B cell (primary cell): ENCODE measurements around the gene AOPEP. TPM values are rescaled to one million over a fixed set of nuclear protein-coding genes. Genes with fewer than 3 reads are reported as not detected.

ENCODE experiments used
- ATAC-seq: fragments of 200-7000 bp; cut with Tn5 transposase; one replicate; pipeline ENCODE4 v1.10.0; 2021; ENCODE audit warnings: low read depth, mild to moderate bottlenecking, moderate number of reproducible peaks, moderate library complexity
- CTCF ChIA-PET: fragments of 350-600 bp; sonication (Branson Sonifier 250); formaldehyde crosslinking; loops from one replicate; lab custom pipeline; 2021; ENCODE audit warnings: antibody characterized with exemption, inconsistent platforms; lab: Charles Lee
- POLR2A ChIA-PET: fragments of 350-600 bp; sonication (Branson Sonifier 250); formaldehyde crosslinking; loops from one replicate; lab custom pipeline; 2021; ENCODE audit warnings: antibody characterized with exemption; lab: Charles Lee
- DNase-seq: peaks from one replicate; pipeline ENCODE4 v3.0.0; 2013
- H2AFZ ChIP-seq: 2 replicates; pipeline ENCODE4 v1.6.1; 2012; ENCODE audit warnings: mild to moderate bottlenecking, low read depth, low read length; ENCODE audit not compliant: insufficient read depth, poor library complexity, severe bottlenecking
- H3K27ac ChIP-seq, 2 donors: 1 replicate in 1 of 2; 2 replicates in 1 of 2; pipeline ENCODE4 v1.5.1; 2012 to 2013; ENCODE audit warnings: low read length in 2 of 2, mild to moderate bottlenecking in 2 of 2, moderate library complexity in 1 of 2
- H3K27me3 ChIP-seq, 4 experiments: fragments of 200-600 bp in 1 of 4; sonication (generic) in 1 of 4; replicated peaks in 1 of 4; 1 replicate in 2 of 4; 2 replicates in 2 of 4; pipeline versions ENCODE4 v1.6.1 to v1.7.0; 2013 to 2016; ENCODE audit warnings: low read length in 3 of 4, mild to moderate bottlenecking in 2 of 4, mixed read lengths in 1 of 4, moderate library complexity in 1 of 4; ENCODE audit not compliant: insufficient read depth in 4 of 4, control insufficient read depth in 3 of 4; ENCODE audit errors: control extremely low read depth in 1 of 4
- H3K36me3 ChIP-seq, 2 experiments: replicated peaks in 1 of 2; 1 replicate in 1 of 2; 2 replicates in 1 of 2; pipeline versions ENCODE4 v1.6.1 to v1.7.1; 2013; ENCODE audit warnings: low read length in 1 of 2; ENCODE audit not compliant: insufficient read depth in 2 of 2, control insufficient read depth in 1 of 2; ENCODE audit errors: control extremely low read depth in 1 of 2, extremely low read depth in 1 of 2
- H3K4me1 ChIP-seq, 2 donors: fragments of 200-600 bp in 1 of 2; sonication (generic) in 1 of 2; 1 replicate in 1 of 2; 2 replicates in 1 of 2; pipeline versions ENCODE4 v1.5.1 to v1.6.1; 2013 to 2017; ENCODE audit warnings: low read length in 2 of 2; ENCODE audit not compliant: control insufficient read depth in 2 of 2, insufficient read depth in 2 of 2
- H3K4me2 ChIP-seq: replicated peaks from 2 replicates; pipeline ENCODE3; 2012; ENCODE audit warnings: mild to moderate bottlenecking, low read depth, low read length; ENCODE audit not compliant: poor library complexity, severe bottlenecking
- H3K4me3 ChIP-seq, 5 experiments: fragments of 200-600 bp in 1 of 5; sonication (generic) in 1 of 5; 1 replicate in 3 of 5; 2 replicates in 2 of 5; pipeline versions ENCODE4 v1.5.1 to v1.7.0; 2011 to 2016; ENCODE audit warnings: low read length in 4 of 5, mild to moderate bottlenecking in 4 of 5, low read depth in 2 of 5, control low read depth in 1 of 5, moderate library complexity in 1 of 5; ENCODE audit not compliant: insufficient read depth in 1 of 5; ENCODE audit errors: control extremely low read depth in 1 of 5, extremely low read depth in 1 of 5
- H3K79me2 ChIP-seq: fragments of 200-600 bp; sonication (generic); one replicate; pipeline ENCODE4 v1.6.0; 2016; ENCODE audit warnings: low read length; ENCODE audit not compliant: control insufficient read depth, insufficient read depth
- H3K9ac ChIP-seq: fragments of 200-600 bp; sonication (generic); 2 replicates; pipeline ENCODE4 v1.6.1; 2017; ENCODE audit warnings: mild to moderate bottlenecking, low read length, moderate library complexity
- H3K9me3 ChIP-seq, 3 donors: one replicate each; pipeline versions ENCODE4 v1.6.1 to v1.7.1; 2013; ENCODE audit warnings: low read length in 2 of 3; ENCODE audit not compliant: control insufficient read depth in 2 of 3, insufficient read depth in 1 of 3; ENCODE audit errors: control extremely low read depth in 1 of 3
- H4K20me1 ChIP-seq: 2 replicates; pipeline ENCODE4 v1.6.0; 2012; ENCODE audit warnings: mild to moderate bottlenecking, low read length; ENCODE audit not compliant: insufficient read depth, control insufficient read depth, poor library complexity, severe bottlenecking
- H3K27ac Mint-ChIP-seq: one replicate; pipeline ENCODE4 v1.8.0; 2021; ENCODE audit warnings: mixed read lengths
- H3K27me3 Mint-ChIP-seq: one replicate; pipeline ENCODE4 v1.8.0; 2021; ENCODE audit warnings: mixed read lengths
- H3K4me1 Mint-ChIP-seq: one replicate; pipeline ENCODE4 v1.8.0; 2021; ENCODE audit warnings: mixed read lengths
- H3K4me3 Mint-ChIP-seq: one replicate; pipeline ENCODE4 v1.8.0; 2021; ENCODE audit warnings: mixed read lengths
- H3K9me3 Mint-ChIP-seq: one replicate; pipeline ENCODE4 v1.8.0; 2022; ENCODE audit warnings: mixed read lengths; ENCODE audit not compliant: insufficient read depth
- CTCF ChIP-seq: fragments of 200-600 bp; IDR thresholded peaks from one replicate; pipeline ENCODE4 v1.8.0; 2022; ENCODE audit warnings: antibody characterized with exemption, mild to moderate bottlenecking
- EZH2 ChIP-seq: IDR thresholded peaks from 2 replicates; pipeline ENCODE4 v1.6.1; 2012; ENCODE audit warnings: borderline replicate concordance, low read depth, mild to moderate bottlenecking, moderate library complexity, low read length; ENCODE audit not compliant: insufficient read depth, poor library complexity, severe bottlenecking
- WGBS: methylation state at CpG from one replicate; pipeline ENCODE4 v1.1.5; 2013; ENCODE audit warnings: missing lambda C conversion rate; ENCODE audit not compliant: insufficient coverage; 5-methylcytosine and 5-hydroxymethylcytosine counted together
- intact Hi-C: fragments of 100-400 bp; cut with micrococcal nuclease; formaldehyde crosslinking; loops from one replicate; pipeline ENCODE4 v1.10.0; 2022
- polyA plus RNA-seq: library from polyadenylated mRNA; depleted of rRNA; stranded (reverse); fragments of >200 nt; gene quantifications from 2 replicates; pipeline ENCODE4 v1.2.3, GENCODE V29; 2012
- total RNA-seq, 2 donors: library from RNA; stranded (reverse); fragments of 120-200 nt in 1 of 2; gene quantifications; 1 replicate in 1 of 2; 2 replicates in 1 of 2; pipeline versions ENCODE4 v1.2.3 to v1.2.4, GENCODE V29; 2013 to 2022

The AOPEP gene
- total and polyA plus RNA-seq, 2 donors (not counting 1 experiment from before 2014, with no cell fraction given), result 5.1 to 35.8 TPM

- CTCF ChIA-PET, result interaction anchor here (1.0 to 10.4 kb wide), 10 partner anchors 11 to 1538 kb away, joined by 3 to 314 read pairs (median 22); no protein-coding TSS in a partner anchor
- Mint-ChIP-seq H3K9me3 (no peaks in the 10 kb centered on the region), H3K27ac (no peak overlapping the region), H3K4me1 (no peaks in the 10 kb centered on the region), H3K4me3 (no peak overlapping the region), H3K27me3 (peaks cover 14% of the 10 kb centered on the region)
- Histone ChIP-seq H3K27ac (no peak overlapping the region), H3K4me1 (no peaks in the 10 kb centered on the region), H3K4me2 (no peak overlapping the region), H4K20me1 (no peaks in the 10 kb centered on the region), H3K79me2 (no peaks in the 10 kb centered on the region), H3K27me3 (peaks cover 0 to 9% (median 3%) of the 10 kb centered on the region in 4 experiments), H3K4me3 (no peak overlapping the region), H2AFZ (no peak overlapping the region), H3K9me3 (no peaks in the 10 kb centered on the region), H3K9ac (no peak overlapping the region), H3K36me3 (no peaks in the 10 kb centered on the region)
- intact Hi-C loops, result no loop called here
- WGBS, result no CpG with 5 or more reads among the region's 8 CpGs
- no peak for ATAC-seq
- TF ChIP-seq CTCF (no peak), EZH2 (no peak)
- DNase-seq, result no peak
- POLR2A ChIA-PET, result no interaction called here
Measured at GRCh38 chr9:94679587-94679986, 46.9 kb upstream of the AOPEP start.

GRCh38 chr9:94680020-94680419, 46.5 kb upstream of the AOPEP start:
- no peaks in the 10 kb centered on the region for H3K9me3 ChIP-seq
- TF ChIP-seq EZH2 (no peak), CTCF (no peak)

More at GRCh38 chr9:94680020-94680419, 46.5 kb upstream of the AOPEP start:
- no peak for DNase-seq
- Histone ChIP-seq H3K4me2 (no peak overlapping the region), H4K20me1 (no peaks in the 10 kb centered on the region), H3K27me3 (peaks cover 0 to 9% (median 3%) of the 10 kb centered on the region in 4 experiments), H3K4me3 (no peak overlapping the region), H3K4me1 (no peaks in the 10 kb centered on the region), H2AFZ (no peak overlapping the region), H3K36me3 (no peaks in the 10 kb centered on the region), H3K79me2 (no peaks in the 10 kb centered on the region), H3K27ac (no peak overlapping the region), H3K9ac (no peak overlapping the region)
- H3K4me3 Mint-ChIP-seq, result no peak overlapping the region
- WGBS, result no CpG with 5 or more reads among the region's 1 CpG
- H3K4me1 Mint-ChIP-seq, result no peaks in the 10 kb centered on the region
- intact Hi-C loops, result no loop called here
- ChIA-PET POLR2A (no interaction called here), CTCF (interaction anchor here (0.7 to 10.4 kb wide), 17 partner anchors 11 to 1636 kb away, joined by 3 to 314 read pairs (median 10); no protein-coding TSS in a partner anchor)
- H3K27ac Mint-ChIP-seq, result no peak overlapping the region
- no peak for ATAC-seq
- H3K27me3 Mint-ChIP-seq, result peaks cover 17% of the 10 kb centered on the region
- no peaks in the 10 kb centered on the region for H3K9me3 Mint-ChIP-seq
